Measurements from ENCODE around the gene NEK10. TPM values are rescaled to one million over a fixed set of nuclear protein-coding genes. Genes with fewer than 3 reads are reported as not detected.
"Not testable (repeated sequence)": the region's sequence is repeated elsewhere in the genome, so short reads cannot be mapped to it uniquely, and the experiment has no call there.

Gene NEK10
- total RNA-seq, 2 experiments from 2014 or later: 0.36 to 0.48 TPM

DNA sequence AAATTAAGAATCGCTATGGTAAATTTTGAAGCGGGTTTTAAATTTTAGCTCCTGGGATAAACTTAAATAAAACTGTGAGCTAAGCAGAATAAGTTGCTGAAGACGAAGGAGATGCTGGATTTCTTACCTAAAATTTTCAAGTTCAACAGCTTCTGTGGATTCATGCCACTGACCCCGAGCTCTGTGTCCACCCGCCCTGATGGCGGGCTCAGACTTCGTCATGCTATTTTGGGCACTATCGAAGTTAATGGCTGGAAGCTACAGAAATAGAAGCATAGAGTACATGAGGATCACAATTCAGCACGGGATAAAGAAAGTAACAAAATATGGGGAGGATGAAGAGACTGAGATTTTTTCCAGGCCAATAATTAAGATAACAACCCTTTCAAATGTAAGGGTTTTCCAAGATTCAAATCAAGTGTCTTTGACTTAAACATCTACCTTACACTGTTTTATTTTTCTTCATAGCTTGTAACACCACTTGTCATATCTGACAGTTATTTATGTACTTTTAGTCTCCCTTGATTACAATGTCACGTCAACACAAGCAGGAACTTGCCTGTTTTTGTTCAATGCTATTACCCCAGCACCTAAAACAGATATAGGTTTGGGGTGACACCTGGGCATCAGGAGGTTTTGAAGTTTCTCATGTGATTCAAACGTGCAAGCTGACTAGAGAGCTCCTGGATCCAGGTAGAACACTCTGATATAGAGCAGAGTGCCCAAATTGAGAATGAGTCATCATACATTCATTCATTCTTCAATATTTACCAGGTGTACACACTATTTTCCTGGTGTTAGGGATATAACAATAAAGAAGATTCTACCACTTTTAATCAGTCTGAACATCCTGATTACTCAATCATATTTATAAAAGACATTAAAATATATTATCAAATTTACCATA, 23.0 kb downstream of the NEK10 start:
- Mint-ChIP-seq H3K9me3 (no peaks in the 10 kb centered on the region), H3K4me3 (no peak overlapping the region), H3K4me1 (ENCODE audit: low read depth) (peaks cover 11% of the 10 kb centered on the region), H3K36me3 (no peaks in the 10 kb centered on the region), H3K27ac (no peak overlapping the region), H3K27me3 (no peaks in the 10 kb centered on the region)
- DNase-seq: no peak
- ChIA-PET CTCF (interaction anchor here (0.8 to 1.4 kb wide), 2 partner anchors 8 to 12 kb away, joined by 4 read pairs; no protein-coding TSS in a partner anchor), POLR2A (no interaction called here)
- intact Hi-C loops (cut with micrococcal nuclease): no loop called here

- DNase-seq: peak; percentile 13
- Mint-ChIP-seq H3K36me3 (no peaks in the 10 kb centered on the region), H3K4me3 (no peak overlapping the region), H3K27ac (no peak overlapping the region), H3K27me3 (no peaks in the 10 kb centered on the region), H3K4me1 (ENCODE audit: low read depth) (peaks cover 13% of the 10 kb centered on the region), H3K9me3 (no peaks in the 10 kb centered on the region)
- POLR2A ChIA-PET: no interaction called here
- intact Hi-C loops (cut with micrococcal nuclease): no loop called here
- CTCF ChIA-PET: interaction anchor here (0.8 to 1.4 kb wide), 2 partner anchors 9 to 13 kb away, joined by 4 read pairs; no protein-coding TSS in a partner anchor
Measured at GRCh38 chr3:27345493-27345892, 23.7 kb downstream of the NEK10 start.

DNA sequence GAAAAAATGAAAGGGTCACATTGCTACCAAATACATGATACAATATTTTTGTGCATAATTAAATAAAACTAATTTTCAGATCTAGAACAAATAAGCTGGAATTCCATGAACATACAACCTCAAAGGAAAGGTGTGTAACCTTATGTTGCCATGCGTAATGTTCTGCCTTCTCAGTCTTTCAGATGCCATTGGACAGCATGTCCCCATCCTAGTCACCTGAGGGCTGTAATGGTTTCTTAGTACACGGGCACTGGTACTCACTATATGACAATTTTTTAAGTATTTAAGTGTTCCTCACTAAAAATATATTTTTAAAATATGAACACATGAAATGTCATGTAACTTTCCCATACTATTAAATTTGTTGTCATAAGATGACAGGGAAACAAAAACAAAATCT, 24.1 kb downstream of the NEK10 start:
- Mint-ChIP-seq H3K36me3 (no peaks in the 10 kb centered on the region), H3K4me3 (no peak overlapping the region), H3K9me3 (no peaks in the 10 kb centered on the region), H3K27ac (no peak overlapping the region), H3K4me1 (ENCODE audit: low read depth) (peaks cover 17% of the 10 kb centered on the region), H3K27me3 (no peaks in the 10 kb centered on the region)
- CTCF ChIA-PET: no interaction called here
- POLR2A ChIA-PET: no interaction called here
- no peak for DNase-seq
- intact Hi-C loops (cut with micrococcal nuclease): no loop called here

DNA sequence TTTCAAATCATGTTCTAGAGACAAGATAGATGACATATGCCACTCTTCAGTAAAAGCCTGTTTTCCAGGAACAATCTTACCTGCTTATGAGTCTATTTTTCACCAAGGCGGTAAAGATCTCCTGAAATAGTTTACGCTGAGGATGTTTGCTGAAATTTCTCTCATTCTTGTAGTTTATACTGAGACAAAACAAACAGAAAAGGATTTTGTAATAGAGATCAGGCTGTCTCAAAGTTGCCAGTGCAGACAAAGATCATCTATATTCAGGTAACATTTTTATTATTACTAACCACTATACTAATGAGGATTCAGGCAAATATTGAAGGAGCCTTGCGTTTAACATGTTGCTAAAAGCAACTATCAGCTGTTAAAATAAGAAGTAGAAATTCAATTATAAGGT, 25.0 kb downstream of the NEK10 start:
- H3K4me3 Mint-ChIP-seq: no peak overlapping the region
- H3K27me3 Mint-ChIP-seq: no peaks in the 10 kb centered on the region
- no peaks in the 10 kb centered on the region for H3K36me3 Mint-ChIP-seq
- POLR2A ChIA-PET: no interaction called here
- DNase-seq: no peak
- H3K9me3 Mint-ChIP-seq: no peaks in the 10 kb centered on the region
- CTCF ChIA-PET: no interaction called here
- intact Hi-C loops (cut with micrococcal nuclease): no loop called here
- peaks cover 11% of the 10 kb centered on the region for H3K4me1 Mint-ChIP-seq (ENCODE audit: low read depth)
- no peak overlapping the region for H3K27ac Mint-ChIP-seq

DNA sequence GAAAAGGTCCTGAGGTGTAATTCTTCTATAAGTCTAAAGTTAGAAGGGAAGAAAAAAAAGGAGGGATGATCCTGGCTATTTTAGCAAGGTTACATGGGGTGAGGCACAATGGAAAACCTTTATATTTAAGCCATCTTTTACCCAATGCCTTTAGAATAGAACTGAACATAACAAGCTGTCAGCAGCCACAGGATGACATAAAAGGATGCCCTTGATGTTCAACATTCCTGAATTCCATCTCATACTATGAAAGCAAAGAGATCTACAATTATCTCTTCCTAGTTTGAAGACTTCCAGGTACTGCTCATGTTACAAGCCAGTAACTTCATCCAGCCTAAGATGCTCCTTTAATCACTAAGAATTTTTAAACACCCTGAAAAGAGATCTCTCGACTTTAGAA, 26.9 kb downstream of the NEK10 start:
- Mint-ChIP-seq H3K4me3 (no peak overlapping the region), H3K36me3 (no peaks in the 10 kb centered on the region), H3K9me3 (peaks cover 3% of the 10 kb centered on the region), H3K4me1 (ENCODE audit: low read depth) (peaks cover 11% of the 10 kb centered on the region), H3K27ac (no peak overlapping the region), H3K27me3 (no peaks in the 10 kb centered on the region)
- no peak for DNase-seq
- intact Hi-C loops (cut with micrococcal nuclease): no loop called here
- CTCF ChIA-PET: no interaction called here
- POLR2A ChIA-PET: no interaction called here

DNA sequence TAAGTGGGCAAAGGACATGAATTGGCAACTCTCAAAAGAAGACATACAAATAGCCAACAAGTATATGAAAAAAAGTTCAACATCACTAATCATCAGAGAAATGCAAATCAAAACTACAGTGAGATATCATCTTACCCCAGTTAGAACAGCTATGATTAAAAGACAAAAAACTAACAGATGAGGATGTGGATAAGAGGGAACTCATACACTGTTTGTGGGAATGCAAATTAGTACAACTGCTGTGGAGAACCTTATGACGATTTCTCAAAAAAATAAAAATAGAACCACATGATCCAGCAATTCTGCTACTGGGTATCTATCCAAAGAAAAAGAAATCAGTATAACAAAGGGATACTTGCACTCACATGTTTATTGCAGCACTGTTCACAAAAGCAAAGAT, 28.6 kb downstream of the NEK10 start:
- DNase-seq: no peak
- H3K36me3 Mint-ChIP-seq: no peaks in the 10 kb centered on the region
- peaks cover 3% of the 10 kb centered on the region for H3K9me3 Mint-ChIP-seq
- H3K4me3 Mint-ChIP-seq: no peak overlapping the region
- ChIA-PET POLR2A (no interaction called here), CTCF (no interaction called here)
- H3K27me3 Mint-ChIP-seq: no peaks in the 10 kb centered on the region
- intact Hi-C loops (cut with micrococcal nuclease): no loop called here
- no peak overlapping the region for H3K27ac Mint-ChIP-seq
- peaks cover 10% of the 10 kb centered on the region for H3K4me1 Mint-ChIP-seq (ENCODE audit: low read depth)

- POLR2A ChIA-PET: no interaction called here
- Mint-ChIP-seq H3K27me3 (no peaks in the 10 kb centered on the region), H3K36me3 (no peaks in the 10 kb centered on the region), H3K9me3 (peaks cover 3% of the 10 kb centered on the region), H3K4me1 (ENCODE audit: low read depth) (peaks cover 6% of the 10 kb centered on the region), H3K27ac (no peak overlapping the region), H3K4me3 (no peak overlapping the region)
- CTCF ChIA-PET: no interaction called here
- DNase-seq: no peak
- intact Hi-C loops (cut with micrococcal nuclease): no loop called here
Measured at GRCh38 chr3:27335571-27335970, 33.6 kb downstream of the NEK10 start.

DNA sequence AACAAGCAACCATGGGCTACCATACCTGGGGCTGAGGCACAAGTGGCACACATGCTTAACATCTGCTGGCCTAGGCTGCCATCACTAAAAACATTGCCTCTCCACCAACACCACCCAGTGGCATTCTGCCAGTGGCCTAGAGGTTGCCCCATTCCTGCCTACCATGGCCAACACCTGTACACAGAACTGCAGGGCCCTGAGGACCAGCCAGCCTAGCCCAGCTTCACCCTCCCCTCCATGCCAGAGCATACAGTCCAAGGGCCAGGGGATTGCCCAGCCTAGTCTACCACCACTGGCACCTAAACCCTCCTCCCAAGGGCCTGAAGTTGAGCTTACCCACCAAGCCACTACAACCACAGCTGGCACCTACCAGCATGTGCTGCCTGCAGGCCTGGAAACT, 35.3 kb downstream of the NEK10 start:
- no peak for DNase-seq
- no peaks in the 10 kb centered on the region for H3K4me1 Mint-ChIP-seq (ENCODE audit: low read depth)
- no peak overlapping the region for H3K4me3 Mint-ChIP-seq
- intact Hi-C loops (cut with micrococcal nuclease): no loop called here
- H3K9me3 Mint-ChIP-seq: peaks cover 5% of the 10 kb centered on the region
- no peak overlapping the region for H3K27ac Mint-ChIP-seq
- no peaks in the 10 kb centered on the region for H3K36me3 Mint-ChIP-seq
- POLR2A ChIA-PET: no interaction called here
- H3K27me3 Mint-ChIP-seq: no peaks in the 10 kb centered on the region
- CTCF ChIA-PET: no interaction called here

- not testable (repeated sequence) for H3K4me1 Mint-ChIP-seq (ENCODE audit: low read depth); H3K27ac Mint-ChIP-seq
- CTCF ChIA-PET: interaction anchor here (0.8 kb wide), 1 partner anchor 352 kb away, joined by 3 read pairs; no protein-coding TSS in a partner anchor
Measured at GRCh38 chr3:27328982-27329762, 40.0 kb downstream of the NEK10 start.

GRCh38 chr3:27326629-27327545, 42.3 kb downstream of the NEK10 start:
- intact Hi-C loops (cut with micrococcal nuclease): no loop called here
- no peaks in the 10 kb centered on the region for H3K27me3 Mint-ChIP-seq
- ChIA-PET CTCF (interaction anchor here (1.3 kb wide), 1 partner anchor 354 kb away, joined by 4 read pairs; no protein-coding TSS in a partner anchor), POLR2A (no interaction called here)
- peaks cover 5% of the 10 kb centered on the region for H3K9me3 Mint-ChIP-seq
- no peaks in the 10 kb centered on the region for H3K4me1 Mint-ChIP-seq (ENCODE audit: low read depth)
- no peak overlapping the region for H3K27ac Mint-ChIP-seq
- H3K4me3 Mint-ChIP-seq: no peak overlapping the region
- no peak for DNase-seq
- peaks cover 7% of the 10 kb centered on the region for H3K36me3 Mint-ChIP-seq

More at GRCh38 chr3:27328982-27329762, 40.0 kb downstream of the NEK10 start:
- POLR2A ChIA-PET; H3K9me3 Mint-ChIP-seq; H3K4me3 Mint-ChIP-seq; DNase-seq; H3K36me3 Mint-ChIP-seq; H3K27me3 Mint-ChIP-seq; intact Hi-C loops (cut with micrococcal nuclease): not testable (repeated sequence)

DNA sequence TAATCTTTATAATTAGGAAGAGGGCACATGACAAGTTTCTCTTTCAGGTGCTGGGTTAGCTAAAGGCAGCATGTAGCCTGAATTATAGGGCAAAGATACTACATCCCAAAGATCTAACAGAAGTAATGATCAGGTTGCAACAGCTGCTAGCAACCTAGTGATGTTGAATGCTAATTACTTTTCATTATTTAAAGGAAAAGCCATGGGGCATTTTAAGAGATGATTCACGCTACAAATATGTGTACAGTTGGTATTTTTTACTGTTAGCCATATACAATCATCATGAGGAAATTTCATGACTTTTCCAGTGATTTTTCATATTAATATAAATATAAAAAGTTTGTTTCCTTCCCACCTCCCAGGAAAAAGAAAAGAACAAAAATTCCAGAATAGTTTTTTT, 43.0 kb downstream of the NEK10 start:
- CTCF ChIA-PET: interaction anchor here (1.3 kb wide), 1 partner anchor 354 kb away, joined by 4 read pairs; no protein-coding TSS in a partner anchor
- intact Hi-C loops (cut with micrococcal nuclease): no loop called here
- no peaks in the 10 kb centered on the region for H3K27me3 Mint-ChIP-seq
- H3K4me3 Mint-ChIP-seq: no peak overlapping the region
- H3K4me1 Mint-ChIP-seq (ENCODE audit: low read depth): no peaks in the 10 kb centered on the region
- POLR2A ChIA-PET: no interaction called here
- peaks cover 7% of the 10 kb centered on the region for H3K36me3 Mint-ChIP-seq
- H3K27ac Mint-ChIP-seq: no peak overlapping the region
- DNase-seq: no peak
- peaks cover 5% of the 10 kb centered on the region for H3K9me3 Mint-ChIP-seq

DNA sequence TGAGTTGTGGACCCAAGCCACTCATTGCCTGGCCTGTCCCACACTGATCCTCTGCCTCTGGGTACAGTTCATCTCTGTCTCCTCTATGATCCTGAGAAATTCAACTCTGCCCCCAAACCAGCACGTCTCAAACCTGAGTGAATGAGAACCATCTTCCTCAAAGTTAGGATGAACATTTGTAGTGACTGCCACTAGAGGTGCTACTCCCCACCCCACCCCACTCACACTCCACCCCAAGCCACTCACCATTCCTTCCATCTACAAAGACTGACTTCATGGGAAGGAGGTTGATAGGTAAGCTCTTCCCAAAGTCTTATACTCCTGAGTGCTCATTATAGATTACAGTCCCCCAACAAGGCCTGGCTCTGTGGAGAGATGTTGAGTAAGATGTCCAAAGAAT, 43.8 kb downstream of the NEK10 start:
- POLR2A ChIA-PET: no interaction called here
- no peak for DNase-seq
- CTCF ChIA-PET: interaction anchor here (1.3 kb wide), 1 partner anchor 355 kb away, joined by 4 read pairs; no protein-coding TSS in a partner anchor
- intact Hi-C loops (cut with micrococcal nuclease): no loop called here
- H3K4me1 Mint-ChIP-seq (ENCODE audit: low read depth): no peaks in the 10 kb centered on the region
- peaks cover 5% of the 10 kb centered on the region for H3K9me3 Mint-ChIP-seq
- H3K4me3 Mint-ChIP-seq: no peak overlapping the region
- H3K36me3 Mint-ChIP-seq: peaks cover 7% of the 10 kb centered on the region
- H3K27ac Mint-ChIP-seq: no peak overlapping the region
- no peaks in the 10 kb centered on the region for H3K27me3 Mint-ChIP-seq

Measured in activated CD4-positive, alpha-beta memory T cell treated with anti-CD3 and anti-CD28 coated beads for 36 hours (primary cell).